C4-2B (cell line): ENCODE results near the gene GFY.

Experiments
- ZFX ChIP-seq: fragments of 450-650 bp; IDR thresholded peaks from 2 replicates; pipeline ENCODE4 v1.6.1; 2017
- TF ChIP-seq, protein P1 (sequence below): fragments of 450-650 bp; conservative IDR thresholded peaks from 2 replicates; pipeline ENCODE4 v1.5.1; 2017; ENCODE audit warnings: mild to moderate bottlenecking

DNA sequence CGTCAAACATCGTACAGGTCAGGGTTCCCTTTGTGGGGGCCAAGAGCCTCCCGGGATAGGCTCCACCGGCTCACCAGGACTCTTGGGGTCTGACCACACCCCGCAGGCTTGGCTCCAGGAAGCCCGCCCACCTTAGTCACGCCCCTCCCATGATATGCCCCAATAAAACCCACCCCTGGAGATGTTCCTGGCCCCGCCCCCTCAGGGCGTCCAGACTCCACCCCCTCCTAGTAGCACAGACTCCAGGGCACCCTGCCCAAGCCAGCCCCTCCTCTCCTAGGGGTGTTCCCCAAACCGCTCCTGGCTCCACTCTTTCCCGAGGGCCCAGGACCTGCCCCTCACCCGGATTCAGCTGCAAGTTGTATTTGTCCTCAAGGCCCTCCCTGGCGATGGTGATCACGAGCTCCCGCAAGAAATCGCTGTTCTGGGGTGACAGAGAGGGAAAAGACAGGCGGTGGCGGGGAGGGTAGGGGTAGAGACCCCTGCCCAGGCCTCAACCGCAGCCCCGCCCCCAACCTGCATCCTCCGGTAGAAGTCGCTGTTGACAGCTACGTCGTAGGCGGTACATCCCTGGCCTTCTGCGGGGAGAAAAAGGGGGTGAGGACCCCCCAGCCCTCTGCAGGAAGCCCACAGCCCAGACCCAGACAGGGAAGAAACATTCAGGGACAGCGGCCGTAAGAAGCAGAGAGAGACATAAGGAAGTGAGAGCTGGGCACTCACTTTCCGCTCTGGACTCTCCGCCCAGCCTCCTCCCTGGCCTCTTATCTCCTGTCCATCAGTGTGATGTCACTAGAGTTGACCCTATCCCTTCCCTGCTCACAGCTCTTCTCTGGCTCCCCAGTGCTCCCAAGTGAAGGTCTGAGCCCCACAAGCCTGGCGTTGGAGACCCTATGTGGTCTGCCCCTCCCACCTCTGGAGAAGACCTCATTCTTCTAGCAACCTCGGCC, 22.6 kb downstream of the GFY start:
- TF ChIP-seq, protein P1, sequence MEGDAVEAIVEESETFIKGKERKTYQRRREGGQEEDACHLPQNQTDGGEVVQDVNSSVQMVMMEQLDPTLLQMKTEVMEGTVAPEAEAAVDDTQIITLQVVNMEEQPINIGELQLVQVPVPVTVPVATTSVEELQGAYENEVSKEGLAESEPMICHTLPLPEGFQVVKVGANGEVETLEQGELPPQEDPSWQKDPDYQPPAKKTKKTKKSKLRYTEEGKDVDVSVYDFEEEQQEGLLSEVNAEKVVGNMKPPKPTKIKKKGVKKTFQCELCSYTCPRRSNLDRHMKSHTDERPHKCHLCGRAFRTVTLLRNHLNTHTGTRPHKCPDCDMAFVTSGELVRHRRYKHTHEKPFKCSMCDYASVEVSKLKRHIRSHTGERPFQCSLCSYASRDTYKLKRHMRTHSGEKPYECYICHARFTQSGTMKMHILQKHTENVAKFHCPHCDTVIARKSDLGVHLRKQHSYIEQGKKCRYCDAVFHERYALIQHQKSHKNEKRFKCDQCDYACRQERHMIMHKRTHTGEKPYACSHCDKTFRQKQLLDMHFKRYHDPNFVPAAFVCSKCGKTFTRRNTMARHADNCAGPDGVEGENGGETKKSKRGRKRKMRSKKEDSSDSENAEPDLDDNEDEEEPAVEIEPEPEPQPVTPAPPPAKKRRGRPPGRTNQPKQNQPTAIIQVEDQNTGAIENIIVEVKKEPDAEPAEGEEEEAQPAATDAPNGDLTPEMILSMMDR = no peak
- TF ChIP-seq ZFX = no peak
